Cardiac septum (tissue), 1 donor: ENCODE measurements around the gene L3MBTL3. TPM values are rescaled to one million over a fixed set of nuclear protein-coding genes. Genes with fewer than 3 reads are reported as not detected.

ENCODE experiments used
- DNase-seq: peaks from one replicate; pipeline ENCODE4 v3.0.0-alpha.2; 2020; ENCODE audit warnings: low spot score
- intact Hi-C: fragments of 100-400 bp; cut with DNase I; formaldehyde crosslinking; loops from one replicate; pipeline ENCODE4 v1.14.0; 2022
- long read RNA-seq: library from polyadenylated mRNA; unstranded; transcript quantifications from one replicate; pipeline ENCODE4 v2.0.0, GENCODE V29; 2021
- total RNA-seq: library from RNA; stranded (reverse); fragmentation: NEBNext Ultra II Directional; extraction: Animal tissue kit (Norgen Biotek cat#: 25700); gene quantifications from one replicate; pipeline ENCODE4 v1.2.1, GENCODE V29; 2021
- donor health status: DM: no; HTN: no; CAD: no.

L3MBTL3 gene
- total RNA-seq, result 2.8 TPM
- long read RNA-seq, partial matches to known transcripts, result 1 of 1 reads
- long read RNA-seq, other reads (novel, unspliced or antisense), result 0 of 1 reads

DNA sequence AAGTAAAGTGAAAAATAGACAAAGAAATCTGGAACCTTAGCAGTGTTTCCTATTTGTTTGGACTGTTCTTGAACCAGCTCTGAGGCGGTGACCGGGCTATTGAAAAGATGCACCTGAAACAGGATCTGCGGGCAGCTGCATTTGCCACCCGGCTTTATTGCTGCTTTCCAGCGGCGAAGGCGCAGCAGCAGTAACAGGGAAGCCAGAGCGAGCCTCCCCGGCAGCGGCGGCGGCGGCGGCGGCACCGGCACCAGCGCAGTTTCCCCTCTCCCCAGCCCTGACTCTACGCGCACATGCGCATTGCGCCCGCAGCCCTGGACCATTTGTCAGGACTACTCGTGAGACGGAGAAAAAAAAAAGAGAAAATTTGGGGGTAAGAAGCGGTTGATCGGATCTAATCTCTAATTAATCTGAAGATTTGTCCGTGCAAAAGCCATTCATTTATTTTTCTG lies at the start of gene L3MBTL3:
L3MBTL3 (plus strand) TSS at position 290 of the 452 bp plus-strand sequence. CDS start 24,119 bp downstream, outside the sequence.
- intact Hi-C loops, result loop anchor here (5.0 to 10.0 kb wide), 2 partner anchors 421 to 514 kb away; no protein-coding TSS in a partner anchor
- peak; percentile 93 for DNase-seq

- DNase-seq, result no peak
- intact Hi-C loops, result no loop called here
Observed at GRCh38 chr6:129969064-129969463, 49.3 kb upstream of the L3MBTL3 start.

DNA sequence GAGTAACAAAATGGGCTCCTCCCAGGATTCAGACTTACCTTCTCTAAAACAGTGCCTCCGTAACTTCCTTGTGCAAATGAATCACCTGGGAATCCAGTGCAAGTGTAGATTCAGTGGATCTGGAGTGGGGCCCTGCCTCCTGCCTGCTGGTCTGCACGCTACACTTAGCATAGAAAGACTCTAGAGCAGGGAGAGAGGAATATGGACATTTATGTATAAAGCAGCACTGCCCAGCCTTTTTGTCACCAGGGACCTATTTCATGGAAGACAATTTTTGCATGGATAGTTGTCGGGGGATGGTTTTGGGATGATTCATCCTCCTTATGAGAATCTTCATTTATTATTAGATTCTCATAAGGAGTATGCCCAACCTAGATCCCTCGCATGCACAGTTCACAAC lies 42.3 kb upstream of the L3MBTL3 start:
- intact Hi-C loops, result no loop called here
- DNase-seq, result no peak

GRCh38 chr6:129978148-129978916 lies 40.0 kb upstream of the L3MBTL3 start:
- DNase-seq, result no peak
- intact Hi-C loops, result no loop called here

GRCh38 chr6:129980821-129981220 lies 37.6 kb upstream of the L3MBTL3 start:
- DNase-seq, result no peak

GRCh38 chr6:129981598-129981997 lies 36.8 kb upstream of the L3MBTL3 start:
- intact Hi-C loops, result no loop called here

More at GRCh38 chr6:129980821-129981220, 37.6 kb upstream of the L3MBTL3 start:
- intact Hi-C loops, result no loop called here

DNA sequence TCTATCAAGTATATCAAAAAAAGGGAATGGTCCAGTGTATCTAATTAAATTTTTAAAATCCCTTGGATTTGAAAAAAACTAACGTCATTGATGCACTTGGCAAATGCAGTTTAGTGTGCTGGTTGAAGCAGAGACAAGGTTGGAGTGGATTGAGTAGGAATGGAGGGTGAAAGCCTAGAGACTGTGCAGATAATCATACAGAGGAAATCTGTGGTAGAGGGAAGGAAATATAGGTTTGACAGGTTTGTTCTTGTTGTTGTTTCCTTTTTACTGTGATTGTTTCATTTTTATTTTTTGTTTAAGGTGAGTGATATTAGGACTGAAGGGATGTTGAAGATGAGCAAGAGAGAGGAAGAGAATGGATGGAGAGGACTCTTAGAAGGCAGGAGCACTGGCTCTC lies 29.0 kb upstream of the L3MBTL3 start:
- DNase-seq, result no peak
- intact Hi-C loops, result no loop called here

More at GRCh38 chr6:129981598-129981997, 36.8 kb upstream of the L3MBTL3 start:
- no peak for DNase-seq

DNA sequence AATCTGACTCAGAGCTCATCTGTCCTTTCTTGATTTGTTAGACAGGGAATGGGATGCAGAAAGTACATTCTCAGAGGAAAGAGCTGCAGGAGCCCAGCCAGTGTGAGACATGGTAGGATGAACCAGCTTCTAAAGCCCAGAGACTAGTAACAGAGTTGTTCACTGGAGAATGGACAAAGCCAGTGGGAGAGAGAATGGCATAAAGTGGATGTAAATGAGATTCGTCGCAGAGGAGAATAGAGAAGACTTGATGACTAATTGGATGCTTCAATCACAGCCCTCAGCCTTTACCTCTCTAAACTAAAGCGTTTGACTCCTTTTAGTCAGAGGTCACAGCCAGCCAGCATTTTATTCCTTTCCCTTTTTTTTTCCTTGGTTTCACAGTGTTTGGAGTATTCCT lies 25.5 kb upstream of the L3MBTL3 start:
- DNase-seq, result no peak
- intact Hi-C loops, result no loop called here

DNA sequence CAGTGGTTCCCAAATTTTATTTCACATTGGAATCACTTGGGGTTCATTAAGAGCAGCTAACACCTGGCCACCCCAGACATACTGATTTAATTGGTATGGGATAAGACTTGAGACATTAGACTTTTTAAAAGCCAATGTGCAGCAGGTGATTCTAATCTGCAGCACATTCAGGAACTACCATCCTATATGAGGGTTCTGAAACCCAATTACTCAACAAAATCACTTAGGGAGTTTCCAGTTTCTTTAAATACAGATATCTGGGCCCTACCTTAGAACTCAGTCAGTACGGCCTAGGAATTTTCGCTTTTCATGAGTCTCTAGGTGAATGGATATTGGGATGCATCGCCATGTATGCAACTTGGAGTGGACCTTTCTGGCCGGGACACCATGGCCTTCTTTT lies 24.0 kb upstream of the L3MBTL3 start:
- intact Hi-C loops, result no loop called here
- DNase-seq, result no peak

DNA sequence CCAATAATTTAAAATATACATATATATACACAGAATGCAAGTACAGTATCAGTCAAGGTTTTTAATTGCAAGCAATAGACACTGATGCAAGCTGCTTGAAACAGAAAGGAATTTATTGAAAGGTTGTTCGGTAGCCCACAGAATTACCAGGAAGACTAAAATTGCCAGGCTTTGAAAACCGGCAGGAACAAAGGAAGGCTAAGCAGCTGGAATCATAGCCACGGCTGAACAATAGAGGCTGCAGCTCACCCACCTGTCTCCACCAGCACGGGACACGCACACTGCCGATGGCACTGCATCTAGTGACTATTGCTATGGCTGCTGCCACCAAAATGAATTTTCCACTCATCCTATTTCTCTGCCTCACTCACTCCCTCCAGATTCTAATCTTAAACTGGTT lies 22.0 kb upstream of the L3MBTL3 start:
- intact Hi-C loops, result no loop called here
- DNase-seq, result no peak

DNA sequence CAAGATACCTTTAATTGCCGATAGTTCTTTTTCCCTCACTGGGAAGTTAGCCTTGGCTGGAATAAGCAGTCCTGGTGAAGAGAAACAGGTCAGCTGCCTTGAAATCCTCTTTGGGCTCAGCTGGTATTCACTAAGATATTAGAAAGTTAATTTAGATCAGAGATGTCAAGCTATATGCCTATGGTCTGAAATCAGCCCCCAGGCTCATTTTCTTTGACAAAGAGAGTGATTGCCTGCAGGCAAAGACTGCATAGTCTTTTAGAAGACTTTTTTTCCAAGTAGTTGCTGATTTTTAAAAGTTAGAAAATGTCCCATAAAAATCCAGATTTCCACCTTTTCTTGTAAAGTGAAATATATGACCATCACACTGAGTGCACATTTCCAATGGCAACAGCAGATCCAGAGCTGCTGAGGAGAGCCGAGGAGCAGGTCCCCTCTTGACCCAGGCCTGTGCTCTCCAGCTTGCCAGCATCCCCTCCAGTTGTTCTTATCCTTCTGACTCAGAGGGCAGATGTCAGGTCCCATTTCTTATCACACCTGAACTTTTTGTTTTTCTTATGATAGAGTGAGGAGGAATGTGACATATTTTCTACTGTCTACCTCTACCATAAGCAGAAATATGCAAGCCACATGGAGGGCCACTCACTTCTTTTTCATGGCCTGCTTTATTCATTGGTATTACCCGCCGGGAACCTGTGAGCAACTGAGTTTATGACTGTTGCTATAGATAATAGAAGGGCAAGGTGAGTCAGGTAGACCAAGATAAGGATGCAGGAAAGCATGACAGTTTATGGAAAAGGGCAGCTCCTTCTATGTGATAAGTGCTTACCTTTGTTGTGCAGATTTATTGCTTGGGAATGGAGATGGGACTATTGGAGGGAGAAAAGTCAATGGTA lies 17.6 kb upstream of the L3MBTL3 start:
- intact Hi-C loops, result no loop called here
- no peak for DNase-seq

DNA sequence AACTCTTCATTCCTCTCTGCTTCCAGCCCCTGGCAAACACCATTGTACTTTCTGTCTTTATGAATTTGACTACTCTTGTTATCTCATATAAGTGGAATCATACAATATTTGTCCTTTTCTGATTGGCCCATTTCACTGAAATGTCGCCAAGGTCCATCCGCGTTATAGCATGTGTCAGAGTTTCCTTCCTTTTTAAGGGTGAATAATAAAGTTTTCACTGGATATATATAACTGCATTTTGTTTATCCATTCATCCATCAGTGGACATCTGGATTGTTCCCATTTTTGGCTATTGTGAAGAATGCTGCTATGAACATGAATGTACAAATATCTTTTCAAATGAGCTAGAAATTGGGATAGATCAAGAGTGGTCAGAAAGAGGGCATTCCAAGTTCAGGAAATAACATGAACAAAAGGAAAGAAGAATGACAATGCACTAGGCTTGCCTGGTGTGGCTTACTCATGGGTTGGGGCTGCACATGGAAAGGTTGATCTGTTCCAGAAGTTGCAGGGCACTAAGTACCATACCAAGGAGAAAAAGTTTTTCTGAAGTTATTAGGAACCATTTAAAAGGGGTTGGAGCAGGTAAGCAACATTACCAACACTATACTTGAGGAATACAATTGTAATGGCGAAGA lies 10.0 kb upstream of the L3MBTL3 start:
- DNase-seq, result no peak
- intact Hi-C loops, result no loop called here

DNA sequence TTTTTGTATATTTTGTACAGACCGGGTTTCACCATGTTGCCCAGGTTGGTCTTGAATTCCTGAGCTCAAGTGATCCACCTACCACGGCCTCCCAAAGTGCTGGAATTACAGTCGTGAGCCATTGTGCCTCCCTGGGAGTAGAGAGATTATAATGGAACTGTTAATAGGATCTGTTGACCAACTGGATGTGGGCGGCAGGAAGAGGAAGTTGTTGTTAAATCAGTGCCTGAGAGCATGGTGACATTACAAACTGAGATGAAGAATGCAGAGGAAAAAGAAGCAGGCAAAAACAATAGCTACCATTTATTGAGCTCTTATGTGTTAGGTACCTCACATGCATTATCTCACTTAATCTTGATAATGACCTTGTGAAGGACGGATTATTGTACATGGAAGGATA lies 9.2 kb upstream of the L3MBTL3 start:
- DNase-seq, result no peak
- intact Hi-C loops, result no loop called here

DNA sequence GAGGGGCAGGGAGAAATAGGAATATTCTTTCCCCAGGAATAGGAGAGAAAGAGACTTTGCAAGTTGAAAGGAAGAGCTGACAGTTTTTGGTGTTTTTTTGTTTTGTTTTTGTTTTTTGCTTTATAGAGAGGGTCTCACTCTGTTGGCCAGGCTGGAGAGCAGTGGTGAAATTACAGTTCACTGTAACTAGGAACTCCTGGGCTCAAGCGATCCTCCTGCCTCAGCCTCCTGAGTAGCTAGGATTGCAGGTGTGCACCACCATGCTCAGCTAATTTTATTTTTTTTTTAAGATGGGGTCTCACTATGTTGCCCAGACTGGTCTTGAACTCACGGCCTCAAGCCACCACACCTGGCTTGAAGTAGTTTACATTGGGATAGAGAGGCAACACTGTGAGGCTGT lies 8.0 kb upstream of the L3MBTL3 start:
- no peak for DNase-seq
- intact Hi-C loops, result loop anchor here (10.0 kb wide), 1 partner anchor 506 kb away; no protein-coding TSS in a partner anchor

- no peak for DNase-seq
- intact Hi-C loops, result loop anchor here (10.0 kb wide), 1 partner anchor 508 kb away; no protein-coding TSS in a partner anchor
Observed at GRCh38 chr6:130012728-130013127, 5.7 kb upstream of the L3MBTL3 start.

DNA sequence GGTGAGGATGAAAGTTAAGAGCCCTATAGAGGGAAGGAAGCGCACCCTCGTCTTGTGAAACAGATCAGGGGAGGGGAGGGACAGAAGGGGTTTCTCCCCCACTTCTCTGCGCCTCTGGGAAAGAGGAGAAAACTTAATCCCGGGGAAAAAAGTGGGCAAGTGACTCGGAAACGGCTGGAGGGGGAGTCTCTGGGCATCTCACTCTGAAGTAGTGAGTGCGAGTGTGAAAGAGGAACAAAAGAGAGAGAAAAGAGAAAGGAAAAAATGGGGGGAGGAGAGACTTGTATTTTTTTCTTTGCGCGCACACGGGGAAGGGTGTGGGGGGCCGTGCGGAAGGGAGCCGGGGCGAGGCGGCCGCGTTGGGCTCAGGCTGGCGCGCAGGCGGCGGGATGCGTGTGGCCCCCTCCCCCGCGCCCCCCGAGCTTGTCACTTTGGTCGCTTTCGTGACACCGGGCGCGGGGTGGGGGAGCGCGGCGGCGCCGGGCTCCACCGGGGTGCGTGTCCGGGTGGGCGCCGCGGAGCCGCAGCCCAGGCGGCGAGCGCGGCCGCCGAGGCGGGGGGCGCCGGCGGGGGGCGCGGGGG lies 454 bp downstream of the L3MBTL3 start:
- intact Hi-C loops, result loop anchor here (5.0 to 10.0 kb wide), 2 partner anchors 422 to 514 kb away; no protein-coding TSS in a partner anchor
- DNase-seq, result no peak

DNA sequence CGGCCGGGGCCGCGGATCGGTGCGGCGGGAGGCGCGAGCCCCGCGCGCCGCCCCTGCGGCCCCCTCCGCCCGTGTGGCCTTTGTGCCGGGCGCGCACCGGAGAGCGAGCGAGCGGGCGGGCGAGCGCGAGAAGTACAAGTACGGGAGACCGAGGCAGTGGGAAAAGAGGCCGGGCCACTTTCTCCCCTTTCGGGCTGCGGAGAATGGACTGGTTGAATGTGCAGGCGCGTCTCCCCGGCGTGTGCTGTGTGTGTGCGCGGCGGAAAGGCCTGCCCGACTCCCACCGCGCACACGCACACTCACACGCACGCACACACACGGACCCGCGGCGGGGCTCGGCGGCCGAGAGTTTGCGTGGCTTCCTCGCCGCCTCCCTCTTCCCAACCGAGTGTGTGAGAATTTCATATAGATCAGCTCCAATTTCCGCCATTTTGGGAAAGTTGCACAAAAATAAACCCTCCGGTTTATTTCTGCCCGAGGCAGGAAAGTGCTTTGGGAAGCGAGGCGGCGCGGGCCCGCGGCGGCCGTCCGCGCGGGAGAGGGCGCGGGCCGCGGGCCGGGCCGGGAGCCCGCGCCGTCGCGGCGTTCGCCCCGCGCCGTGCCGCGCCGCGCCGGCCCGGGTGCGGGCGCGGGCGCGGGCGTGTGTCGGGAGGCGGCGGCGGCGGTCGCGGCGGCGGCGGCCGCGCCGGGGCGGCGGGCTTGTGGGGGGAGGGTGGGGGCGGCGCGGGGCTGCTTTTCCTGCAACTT lies 1.1 kb downstream of the L3MBTL3 start:
- intact Hi-C loops, result loop anchor here (5.0 to 10.0 kb wide), 2 partner anchors 422 to 515 kb away; no protein-coding TSS in a partner anchor
- DNase-seq, result no peak

- intact Hi-C loops, result no loop called here
- DNase-seq, result no peak
Observed at GRCh38 chr6:130020073-130020906, 1.9 kb downstream of the L3MBTL3 start.
